Brain pericyte (primary cell): ENCODE results near the gene TYW3.

Source experiments
- DNase-seq: peaks from one replicate; pipeline ENCODE4 v3.0.0-alpha.2; 2012; ENCODE audit warnings: low read depth, low spot score

The TYW3 gene

DNA sequence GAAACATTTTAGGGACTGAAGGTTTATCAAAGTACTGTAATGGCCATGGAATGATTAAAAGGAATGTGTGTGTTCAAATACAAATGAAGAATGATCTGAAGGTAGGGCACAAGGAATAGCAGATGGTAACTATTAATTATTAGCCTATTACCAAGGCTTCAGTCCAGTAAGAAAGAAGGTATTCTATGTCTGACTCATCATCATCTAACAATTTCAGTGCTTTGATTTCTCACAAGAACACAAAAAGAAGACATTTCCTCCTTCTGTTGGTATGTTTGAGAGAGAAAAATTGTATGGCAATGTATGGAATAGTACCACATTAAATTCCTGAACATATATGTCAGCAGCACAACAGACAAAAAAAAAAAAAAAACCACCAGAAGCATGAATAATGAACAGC, 57.5 kb downstream of the TYW3 start:
- no peak for DNase-seq

DNA sequence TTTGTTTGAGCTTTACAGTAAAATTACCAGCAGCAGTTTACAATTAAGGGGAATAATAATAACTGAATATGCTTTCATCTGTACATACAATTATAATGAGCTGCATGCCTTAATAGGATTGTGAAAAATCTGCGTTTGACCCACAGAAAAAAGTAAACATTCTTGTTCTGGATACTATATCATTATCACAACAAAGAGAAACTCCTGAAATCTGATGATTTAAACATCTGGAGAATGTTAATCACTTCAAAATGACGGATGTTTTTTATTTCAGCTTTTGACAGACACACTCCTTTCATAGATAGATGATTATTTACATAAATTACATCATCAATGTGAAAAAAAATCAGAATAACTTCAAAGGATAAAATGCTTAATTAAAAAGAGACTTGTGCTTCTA, 58.5 kb downstream of the TYW3 start:
- DNase-seq = no peak

DNA sequence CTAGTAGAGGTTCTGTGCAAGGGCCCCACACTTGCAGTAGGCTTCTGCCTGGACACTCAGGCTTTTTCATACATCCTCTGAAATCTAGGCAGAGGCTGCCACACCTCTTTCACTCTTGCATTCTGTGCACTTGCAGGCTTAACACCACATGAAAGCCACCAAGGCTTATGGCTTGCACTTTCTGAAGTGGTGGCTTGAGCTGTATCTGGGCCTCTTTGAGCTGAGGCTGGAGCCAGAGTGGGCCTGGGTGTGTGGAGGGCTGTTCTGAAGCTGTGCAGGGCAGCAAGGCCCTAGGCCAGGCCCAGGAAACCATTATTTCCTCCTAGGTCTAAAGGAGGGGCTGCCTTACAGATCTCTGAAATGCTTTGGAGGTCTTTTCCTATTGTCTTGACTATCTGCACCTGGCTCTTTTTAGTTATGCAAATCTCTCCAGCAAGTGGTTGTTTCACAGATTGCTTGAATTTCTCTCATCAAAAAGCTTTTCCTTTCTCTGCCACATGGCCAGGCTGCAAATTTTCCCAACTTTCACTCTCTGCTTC, 66.2 kb downstream of the TYW3 start:
- DNase-seq = no peak

DNA sequence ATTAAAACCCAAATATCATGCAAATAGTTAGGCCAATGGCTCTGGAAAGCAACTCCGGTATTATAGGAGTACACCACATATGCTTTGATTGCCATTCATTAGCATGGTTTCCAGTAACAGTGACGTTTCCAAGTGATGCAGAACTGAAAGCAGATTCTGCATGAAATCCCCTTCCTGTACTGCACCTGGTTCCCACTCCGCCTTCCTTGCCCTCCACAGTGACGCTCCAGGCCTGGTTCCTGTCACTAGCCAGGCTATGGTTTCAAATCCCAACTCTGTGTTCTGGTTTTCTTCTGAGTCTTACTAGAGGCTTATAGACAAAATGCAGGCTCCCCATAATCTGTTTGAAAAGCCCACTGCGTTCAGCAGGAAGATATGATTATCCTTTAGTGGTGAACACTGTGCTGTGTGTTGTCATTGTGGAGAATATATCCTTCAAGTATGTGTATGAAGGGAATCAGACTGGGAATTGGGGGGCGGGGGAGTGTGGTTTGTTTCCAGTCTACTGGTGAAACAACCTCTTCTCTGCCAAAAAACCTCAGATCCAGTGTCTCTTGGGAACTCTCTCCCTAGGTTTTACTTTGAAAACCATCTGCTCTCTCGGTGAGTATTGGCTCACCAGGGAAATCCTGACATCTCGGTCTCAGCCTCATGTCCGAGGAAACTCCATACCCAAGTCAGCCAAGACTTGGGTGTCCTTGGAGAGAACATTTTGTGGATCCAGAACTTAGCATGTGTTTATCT, 78.7 kb downstream of the TYW3 start:
- no peak for DNase-seq

DNA sequence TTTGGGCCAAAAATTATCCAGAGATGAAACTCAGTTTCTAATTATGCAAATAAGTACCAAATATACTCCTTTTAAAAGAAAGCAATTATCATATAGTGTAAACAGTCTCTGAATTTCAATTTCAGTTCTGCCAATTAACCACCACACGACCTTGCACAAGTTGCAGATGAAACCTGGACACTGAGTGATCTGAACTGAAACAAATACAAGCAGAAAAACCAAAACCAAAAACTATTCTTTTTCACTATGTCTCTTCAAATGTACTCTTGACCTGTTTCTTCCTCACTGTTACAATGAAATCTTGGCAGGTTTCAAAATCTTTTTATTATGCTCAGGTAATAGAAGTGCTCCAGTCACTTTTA, 79.2 kb downstream of the TYW3 start:
- DNase-seq = no peak
